Thoracic aorta (tissue), 2 donors: ENCODE results near the gene MRPL49. TPM values are rescaled to one million over a fixed set of nuclear protein-coding genes. Genes with fewer than 3 reads are reported as not detected.

Experiments
- ATAC-seq: fragments of 150-250 bp; one replicate; pipeline ENCODE4 v1.8.0; 2017; ENCODE audit warnings: low read depth; ENCODE audit not compliant: insufficient number of reproducible peaks, low FRiP score
- DNase-seq: peaks from one replicate; pipeline ENCODE4 v3.0.0-alpha.2; 2020; ENCODE audit warnings: low spot score
- H3K27ac ChIP-seq, 2 donors: fragments of 200-600 bp; sonication (generic); 1 replicate in 1 of 2; 2 replicates in 1 of 2; pipeline ENCODE4 v1.5.1; 2016; ENCODE audit warnings: mild to moderate bottlenecking in 2 of 2, moderate library complexity in 2 of 2
- H3K27me3 ChIP-seq: fragments of 200-600 bp; sonication (generic); replicated peaks from 2 replicates; pipeline ENCODE4 v1.6.0; 2016; ENCODE audit warnings: mild to moderate bottlenecking; ENCODE audit not compliant: insufficient read depth
- H3K36me3 ChIP-seq: fragments of 200-600 bp; sonication (generic); one replicate; pipeline ENCODE4 v1.5.1; 2016
- H3K4me1 ChIP-seq, 2 donors: fragments of 200-600 bp; sonication (generic); 1 replicate in 1 of 2; 2 replicates in 1 of 2; pipeline versions ENCODE4 v1.5.1 to v1.6.0; 2016; ENCODE audit warnings: low read depth in 2 of 2, mild to moderate bottlenecking in 1 of 2; ENCODE audit not compliant: control insufficient read depth in 1 of 2
- H3K4me3 ChIP-seq: fragments of 200-600 bp; sonication (generic); 2 replicates; pipeline ENCODE4 v1.5.1; 2016; ENCODE audit warnings: mild to moderate bottlenecking
- H3K9me3 ChIP-seq: fragments of 200-600 bp; sonication (generic); 2 replicates; pipeline ENCODE4 v1.5.1; 2016
- total RNA-seq, 2 donors: library from RNA; depleted of rRNA; stranded (reverse); fragments of >200 nt; gene quantifications; one replicate each; pipeline versions ENCODE4 v1.1.0 to v1.2.3, GENCODE V29; 2016
- TF ChIP-seq, protein P1 (sequence below): fragments of 200-600 bp; sonication (generic); IDR thresholded peaks from one replicate; pipeline ENCODE4 v1.5.1; 2019; ENCODE audit warnings: antibody characterized with exemption

The MRPL49 gene
- total RNA-seq, 2 donors from 2014 or later, result 44.6 to 61.1 TPM

DNA sequence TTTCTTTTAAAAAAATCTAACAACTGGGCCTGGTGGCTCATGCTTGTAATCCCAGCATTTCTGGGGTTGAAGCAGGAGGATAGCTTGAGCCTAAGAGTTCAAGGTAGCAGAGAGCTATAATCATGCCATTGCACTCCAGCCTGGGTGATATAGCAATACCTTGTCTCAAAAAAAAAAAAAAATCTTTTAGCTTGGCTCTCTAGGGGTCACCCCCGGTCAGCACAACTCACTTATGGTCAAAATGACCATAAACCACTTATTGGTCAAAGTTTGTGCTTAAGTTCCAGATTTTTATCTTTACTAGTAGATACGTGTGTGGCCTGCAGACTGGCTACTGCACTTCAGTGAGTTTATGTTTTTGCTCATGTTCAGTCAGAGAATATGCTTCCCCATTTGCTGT lies 41.6 kb downstream of the MRPL49 start:
- ATAC-seq (no peak), DNase-seq (no peak)
- TF ChIP-seq, protein P1, sequence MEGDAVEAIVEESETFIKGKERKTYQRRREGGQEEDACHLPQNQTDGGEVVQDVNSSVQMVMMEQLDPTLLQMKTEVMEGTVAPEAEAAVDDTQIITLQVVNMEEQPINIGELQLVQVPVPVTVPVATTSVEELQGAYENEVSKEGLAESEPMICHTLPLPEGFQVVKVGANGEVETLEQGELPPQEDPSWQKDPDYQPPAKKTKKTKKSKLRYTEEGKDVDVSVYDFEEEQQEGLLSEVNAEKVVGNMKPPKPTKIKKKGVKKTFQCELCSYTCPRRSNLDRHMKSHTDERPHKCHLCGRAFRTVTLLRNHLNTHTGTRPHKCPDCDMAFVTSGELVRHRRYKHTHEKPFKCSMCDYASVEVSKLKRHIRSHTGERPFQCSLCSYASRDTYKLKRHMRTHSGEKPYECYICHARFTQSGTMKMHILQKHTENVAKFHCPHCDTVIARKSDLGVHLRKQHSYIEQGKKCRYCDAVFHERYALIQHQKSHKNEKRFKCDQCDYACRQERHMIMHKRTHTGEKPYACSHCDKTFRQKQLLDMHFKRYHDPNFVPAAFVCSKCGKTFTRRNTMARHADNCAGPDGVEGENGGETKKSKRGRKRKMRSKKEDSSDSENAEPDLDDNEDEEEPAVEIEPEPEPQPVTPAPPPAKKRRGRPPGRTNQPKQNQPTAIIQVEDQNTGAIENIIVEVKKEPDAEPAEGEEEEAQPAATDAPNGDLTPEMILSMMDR, result no peak
- Histone ChIP-seq H3K27ac (no peak overlapping the region), H3K9me3 (no peaks in the 10 kb centered on the region), H3K4me3 (no peak overlapping the region), H3K4me1 (no peaks in the 10 kb centered on the region), H3K36me3 (no peaks in the 10 kb centered on the region), H3K27me3 (no peaks in the 10 kb centered on the region)

DNA sequence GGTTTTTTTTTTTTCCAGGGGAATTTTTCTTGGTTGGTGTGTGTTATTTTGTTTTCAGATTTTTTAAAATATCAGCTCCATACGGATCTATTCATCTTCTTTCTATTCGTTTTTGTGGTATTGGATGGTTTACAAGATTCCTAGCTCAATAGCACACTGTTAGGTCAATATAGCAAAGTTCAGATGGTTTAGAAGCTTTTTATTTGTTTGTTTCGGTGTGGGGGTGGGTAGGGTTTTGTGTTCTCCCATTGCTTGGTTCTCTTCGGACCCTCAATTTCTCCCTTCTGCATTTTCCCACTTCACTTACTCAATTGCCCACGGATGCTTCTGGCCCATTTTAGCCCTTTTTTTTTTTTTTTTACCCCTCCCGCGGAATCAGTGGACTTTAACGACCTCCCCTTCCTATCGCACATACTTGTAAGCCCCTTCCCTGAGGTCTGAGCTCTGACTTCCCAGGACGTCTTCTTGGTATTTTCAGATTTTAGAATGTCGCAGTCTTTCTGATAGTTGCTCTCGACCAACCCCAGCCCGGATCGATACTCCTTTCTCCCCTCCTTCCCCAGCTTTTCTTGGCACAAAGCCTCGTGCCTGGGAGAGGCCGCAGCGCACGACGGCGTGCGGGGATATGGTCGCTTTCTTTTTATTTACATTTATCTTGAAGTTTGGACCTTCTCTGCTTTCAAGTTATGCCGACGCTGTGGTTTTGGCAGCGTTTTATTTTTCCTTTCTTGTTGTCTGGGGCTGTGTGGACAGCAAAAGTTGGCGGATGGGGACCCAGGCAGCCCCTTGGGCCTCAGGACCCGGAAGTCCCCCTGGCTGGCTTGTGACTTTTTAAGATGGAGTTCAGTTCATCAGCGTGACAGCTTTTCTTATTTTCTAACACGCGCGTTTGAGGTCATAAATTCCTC lies 43.5 kb downstream of the MRPL49 start:
- DNase-seq, result no peak
- no peak for ATAC-seq
- Histone ChIP-seq H3K36me3 (no peaks in the 10 kb centered on the region), H3K4me1 (no peaks in the 10 kb centered on the region), H3K27ac (no peak overlapping the region), H3K27me3 (no peaks in the 10 kb centered on the region), H3K4me3 (peak overlapping the region; percentile 65), H3K9me3 (no peaks in the 10 kb centered on the region)
- TF ChIP-seq, protein P1, result no peak

DNA sequence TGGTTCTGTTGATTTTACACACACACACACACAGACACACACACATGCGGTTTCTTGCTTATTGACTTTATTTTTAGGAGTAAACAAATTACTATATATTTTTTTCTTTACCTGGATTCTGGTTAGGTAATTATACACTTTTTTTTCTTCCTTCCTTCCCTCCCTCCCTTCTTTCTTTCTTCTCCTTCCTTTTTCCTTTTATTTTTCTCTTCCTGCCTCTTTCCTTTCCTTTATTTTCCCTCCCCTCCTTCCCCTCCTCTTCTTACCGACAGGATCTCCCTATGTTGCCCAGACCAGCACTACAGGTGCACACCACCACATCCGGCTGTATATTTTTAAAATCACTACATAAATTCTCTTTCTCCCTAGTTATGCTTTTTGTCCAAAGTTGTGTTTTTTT lies 44.8 kb downstream of the MRPL49 start:
- Histone ChIP-seq H3K9me3 (no peaks in the 10 kb centered on the region), H3K4me3 (no peak overlapping the region), H3K36me3 (no peaks in the 10 kb centered on the region), H3K4me1 (no peaks in the 10 kb centered on the region), H3K27ac (no peak overlapping the region), H3K27me3 (no peaks in the 10 kb centered on the region)
- ATAC-seq (no peak), DNase-seq (no peak)
- TF ChIP-seq, protein P1, result no peak

DNA sequence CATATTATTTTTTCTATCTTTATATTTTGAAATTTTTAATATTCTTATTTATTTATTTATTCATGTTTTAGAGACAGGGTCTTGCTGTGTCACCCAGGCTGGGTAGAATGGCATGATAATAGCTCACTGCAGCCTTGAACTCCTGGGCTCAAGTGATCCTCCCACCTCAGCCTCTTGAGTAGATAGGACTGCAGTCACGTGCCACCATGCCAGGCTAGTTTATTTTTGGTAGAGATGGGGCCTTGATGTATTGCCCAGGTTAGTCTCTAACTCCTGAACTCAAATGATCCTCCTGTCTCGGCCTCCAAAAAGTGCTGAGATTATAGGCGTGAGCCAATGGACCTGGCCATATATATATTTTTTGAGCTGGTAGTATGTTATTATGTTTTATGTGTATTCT lies 45.5 kb downstream of the MRPL49 start:
- H3K27me3 ChIP-seq, result no peaks in the 10 kb centered on the region
- no peak for DNase-seq
- H3K4me1 ChIP-seq, result no peaks in the 10 kb centered on the region
- no peak for ATAC-seq
- no peaks in the 10 kb centered on the region for H3K9me3 ChIP-seq
- H3K36me3 ChIP-seq, result no peaks in the 10 kb centered on the region
- TF ChIP-seq, protein P1, result no peak
- H3K4me3 ChIP-seq, result no peak overlapping the region
- no peak overlapping the region for H3K27ac ChIP-seq

DNA sequence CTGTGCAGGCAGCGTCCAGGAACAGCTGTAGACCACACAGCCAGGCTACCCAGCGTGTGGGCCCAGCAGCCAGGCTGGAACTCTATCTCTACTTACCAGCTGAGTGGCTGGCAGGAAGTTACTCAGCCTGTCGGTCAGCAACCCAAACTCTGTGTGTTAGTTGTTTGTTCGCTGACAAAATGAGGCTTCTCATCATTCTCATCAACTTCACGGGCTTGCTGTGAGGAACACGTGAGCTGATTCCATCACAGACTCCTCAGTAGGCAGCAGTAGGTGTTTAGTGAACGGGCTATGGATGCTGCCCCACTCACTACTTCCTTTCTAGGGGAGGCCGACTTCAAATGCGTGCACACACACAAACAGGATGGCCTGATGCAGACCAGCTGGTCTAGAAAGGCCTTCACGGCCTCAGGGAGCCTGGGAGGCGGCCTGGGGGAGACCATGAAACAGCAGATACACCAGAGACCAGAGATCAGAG lies 47.1 kb downstream of the MRPL49 start:
- ATAC-seq (no peak), DNase-seq (no peak)
- Histone ChIP-seq H3K4me1 (no peaks in the 10 kb centered on the region), H3K4me3 (no peak overlapping the region), H3K27ac (no peak overlapping the region), H3K9me3 (no peaks in the 10 kb centered on the region), H3K27me3 (no peaks in the 10 kb centered on the region), H3K36me3 (no peaks in the 10 kb centered on the region)
- TF ChIP-seq, protein P1, result no peak
